ENCODE data around the gene VPS13A.
A peak's percentile ranks its signal among the peaks of the same experiment; 100 is the strongest.

The VPS13A gene

GRCh38 chr9:77210116-77210515 lies 32.8 kb downstream of the VPS13A start:
- Histone ChIP-seq H3K27ac (no peak overlapping the region), H2AFZ (no peak overlapping the region), H3K4me3 (ENCODE audit: low read depth, low read length) (no peak overlapping the region), H3K79me2 (no peaks in the 10 kb centered on the region), H3K9me3 (ENCODE audit: control insufficient read depth, low read length) (no peaks in the 10 kb centered on the region), H3K9ac (no peak overlapping the region), H3K4me2 (ENCODE audit: low read length) (no peak overlapping the region), H3K4me1 (no peaks in the 10 kb centered on the region), H3K36me3 (ENCODE audit: control insufficient read depth, insufficient read depth, low read length) (no peaks in the 10 kb centered on the region), H3K27me3 (ENCODE audit: control insufficient read depth, insufficient read depth, low read length) (no peaks in the 10 kb centered on the region)
- TF ChIP-seq CTCF (IDR thresholded peaks at IDR 0.05): no peak

GRCh38 chr9:77211561-77211960 lies 34.2 kb downstream of the VPS13A start:
- no peak overlapping the region for H2AFZ ChIP-seq
- no peaks in the 10 kb centered on the region for H3K9me3 ChIP-seq (ENCODE audit: control insufficient read depth, low read length)
- H3K9ac ChIP-seq: no peak overlapping the region
- H3K4me1 ChIP-seq: no peaks in the 10 kb centered on the region
- H3K27me3 ChIP-seq (ENCODE audit: control insufficient read depth, insufficient read depth, low read length): no peaks in the 10 kb centered on the region
- H3K36me3 ChIP-seq (ENCODE audit: control insufficient read depth, insufficient read depth, low read length): no peaks in the 10 kb centered on the region
- H3K4me3 ChIP-seq (ENCODE audit: low read depth, low read length): no peak overlapping the region
- H3K4me2 ChIP-seq (ENCODE audit: low read length): no peak overlapping the region
- no peaks in the 10 kb centered on the region for H3K79me2 ChIP-seq
- no peak overlapping the region for H3K27ac ChIP-seq
- TF ChIP-seq CTCF (IDR thresholded peaks at IDR 0.05): no peak

GRCh38 chr9:77212801-77213200 lies 35.5 kb downstream of the VPS13A start:
- no peak for TF ChIP-seq CTCF (IDR thresholded peaks at IDR 0.05)
- Histone ChIP-seq H3K36me3 (ENCODE audit: control insufficient read depth, insufficient read depth, low read length) (no peaks in the 10 kb centered on the region), H3K79me2 (no peaks in the 10 kb centered on the region), H3K27ac (no peak overlapping the region), H3K9ac (no peak overlapping the region), H3K9me3 (ENCODE audit: control insufficient read depth, low read length) (no peaks in the 10 kb centered on the region), H2AFZ (no peak overlapping the region), H3K4me2 (ENCODE audit: low read length) (no peak overlapping the region), H3K4me1 (no peaks in the 10 kb centered on the region), H3K4me3 (ENCODE audit: low read depth, low read length) (no peak overlapping the region), H3K27me3 (ENCODE audit: control insufficient read depth, insufficient read depth, low read length) (no peaks in the 10 kb centered on the region)

GRCh38 chr9:77215874-77216273 lies 38.5 kb downstream of the VPS13A start:
- peak; percentile 8 for TF ChIP-seq CTCF (IDR thresholded peaks at IDR 0.05)
- H3K27ac ChIP-seq: no peak overlapping the region

GRCh38 chr9:77218612-77219011 lies 41.3 kb downstream of the VPS13A start:
- Histone ChIP-seq H3K9me3 (ENCODE audit: control insufficient read depth, low read length) (no peaks in the 10 kb centered on the region), H2AFZ (no peak overlapping the region), H3K9ac (no peak overlapping the region), H3K4me2 (ENCODE audit: low read length) (no peak overlapping the region), H3K27ac (no peak overlapping the region), H3K4me3 (ENCODE audit: low read depth, low read length) (no peak overlapping the region), H3K79me2 (no peaks in the 10 kb centered on the region), H3K27me3 (ENCODE audit: control insufficient read depth, insufficient read depth, low read length) (no peaks in the 10 kb centered on the region), H3K36me3 (ENCODE audit: control insufficient read depth, insufficient read depth, low read length) (no peaks in the 10 kb centered on the region), H3K4me1 (no peaks in the 10 kb centered on the region)
- no peak for TF ChIP-seq CTCF (IDR thresholded peaks at IDR 0.05)

More at GRCh38 chr9:77215874-77216273, 38.5 kb downstream of the VPS13A start:
- no peaks in the 10 kb centered on the region for H3K4me1 ChIP-seq
- H3K9ac ChIP-seq: no peak overlapping the region
- no peaks in the 10 kb centered on the region for H3K36me3 ChIP-seq (ENCODE audit: control insufficient read depth, insufficient read depth, low read length)
- H3K4me2 ChIP-seq (ENCODE audit: low read length): no peak overlapping the region
- H3K27me3 ChIP-seq (ENCODE audit: control insufficient read depth, insufficient read depth, low read length): no peaks in the 10 kb centered on the region
- H2AFZ ChIP-seq: no peak overlapping the region
- no peaks in the 10 kb centered on the region for H3K79me2 ChIP-seq
- H3K9me3 ChIP-seq (ENCODE audit: control insufficient read depth, low read length): no peaks in the 10 kb centered on the region
- H3K4me3 ChIP-seq (ENCODE audit: low read depth, low read length): no peak overlapping the region

All from parathyroid adenoma (tissue), 2 donors.